H1 (cell line): ENCODE results near the gene GTPBP1. TPM values are rescaled to one million over a fixed set of nuclear protein-coding genes. Genes with fewer than 3 reads are reported as not detected.

Experiments
- CTCF ChIA-PET: fragments of 300-600 bp; sonication (Branson Sonifier 250); formaldehyde crosslinking; loops from one replicate; lab custom pipeline; 2021; ENCODE audit not compliant: partially characterized antibody; lab: Charles Lee
- POLR2A ChIA-PET: fragments of 300-600 bp; sonication (Branson Sonifier 250); formaldehyde crosslinking; loops from one replicate; lab custom pipeline; 2021; ENCODE audit warnings: inconsistent platforms; ENCODE audit not compliant: partially characterized antibody; lab: Charles Lee
- DNase-seq, 2 experiments: peaks; one replicate each; pipeline versions ENCODE4 v3.0.0 to v3.0.0-alpha.2; 2010 to 2022; ENCODE audit warnings: low spot score in 2 of 2, low read depth in 1 of 2, mixed read lengths in 1 of 2
- FAIRE-seq: peaks from 2 replicates; lab custom pipeline; 2011; peaks lifted over from hg19 to GRCh38; lab: Jason Lieb, UNC
- H2AFZ ChIP-seq: 2 replicates; pipeline ENCODE4 v1.8.1; 2012; ENCODE audit warnings: low read length, inconsistent platforms
- H2AK5ac ChIP-seq: 2 replicates; pipeline ENCODE4 v1.6.1; 2013; ENCODE audit warnings: low read depth, low read length
- H2BK120ac ChIP-seq: replicated peaks from 2 replicates; pipeline ENCODE3; 2013; ENCODE audit warnings: low read depth, low read length, inconsistent platforms
- H2BK12ac ChIP-seq: 2 replicates; pipeline ENCODE4 v1.6.1; 2013; ENCODE audit warnings: low read depth, low read length
- H2BK15ac ChIP-seq: 2 replicates; pipeline ENCODE4 v1.6.1; 2013; ENCODE audit warnings: low read length
- H2BK20ac ChIP-seq: 2 replicates; pipeline ENCODE4 v1.6.1; 2013; ENCODE audit warnings: low read length
- H2BK5ac ChIP-seq: 2 replicates; pipeline ENCODE4 v1.6.1; 2013; ENCODE audit warnings: low read depth, low read length
- H3K14ac ChIP-seq: 2 replicates; pipeline ENCODE4 v1.6.1; 2013; ENCODE audit warnings: inconsistent platforms; ENCODE audit not compliant: insufficient read length
- H3K18ac ChIP-seq: 2 replicates; pipeline ENCODE4 v1.6.1; 2013; ENCODE audit warnings: low read length; ENCODE audit errors: extremely low read depth
- H3K23ac ChIP-seq: 2 replicates; pipeline ENCODE4 v1.6.1; 2013; ENCODE audit warnings: inconsistent platforms; ENCODE audit not compliant: insufficient read length
- H3K23me2 ChIP-seq: 2 replicates; pipeline ENCODE4 v1.6.1; 2013; ENCODE audit warnings: low read depth, low read length
- H3K27ac ChIP-seq: 2 replicates; pipeline ENCODE4 v1.6.1; 2011; ENCODE audit warnings: low read depth, low read length, inconsistent platforms
- H3K27me3 ChIP-seq, 4 experiments: replicated peaks in 1 of 4; 1 replicate in 1 of 4; 2 replicates in 3 of 4; pipeline versions ENCODE4 v1.6.1 to v1.8.1; 2011 to 2013; ENCODE audit warnings: low read length in 3 of 4, mild to moderate bottlenecking in 3 of 4, inconsistent platforms in 2 of 4, mixed read lengths in 2 of 4, moderate library complexity in 1 of 4; ENCODE audit not compliant: control insufficient read depth in 3 of 4, insufficient read depth in 3 of 4; ENCODE audit errors: extremely low read depth in 1 of 4
- H3K36me3 ChIP-seq, 4 experiments: 2 replicates each; pipeline versions ENCODE4 v1.6.1 to v1.8.1; 2011 to 2013; ENCODE audit warnings: mild to moderate bottlenecking in 4 of 4, low read length in 3 of 4, moderate library complexity in 2 of 4, control low read depth in 1 of 4, inconsistent platforms in 1 of 4; ENCODE audit not compliant: insufficient read depth in 4 of 4, control insufficient read depth in 2 of 4
- H3K4ac ChIP-seq: replicated peaks from 2 replicates; pipeline ENCODE3; 2013; ENCODE audit warnings: low read length, low read depth, mixed read lengths, inconsistent platforms; ENCODE audit not compliant: insufficient read length
- H3K4me1 ChIP-seq, 4 experiments: replicated peaks in 1 of 4; 1 replicate in 1 of 4; 2 replicates in 3 of 4; pipeline versions ENCODE4 v1.6.1 to v1.8.1; 2011 to 2013; ENCODE audit warnings: low read length in 3 of 4, inconsistent platforms in 2 of 4, mixed read lengths in 1 of 4; ENCODE audit not compliant: insufficient read depth in 4 of 4, control insufficient read depth in 3 of 4
- H3K4me2 ChIP-seq, 2 experiments: 2 replicates each; pipeline versions ENCODE4 v1.6.1 to v1.8.1; 2011 to 2013; ENCODE audit warnings: low read depth in 2 of 2, low read length in 2 of 2, control low read depth in 1 of 2, inconsistent platforms in 1 of 2, mild to moderate bottlenecking in 1 of 2; ENCODE audit not compliant: insufficient read depth in 1 of 2
- H3K4me3 ChIP-seq, 4 experiments: fragments of 200-600, 300-600 bp in 1 of 4; sonication (generic), shearing (Covaris generic), sonication (Bioruptor Twin) in 1 of 4; 2 replicates each; pipeline versions ENCODE4 v1.5.1 to v1.8.1; 2011 to 2016; ENCODE audit warnings: low read length in 4 of 4, low read depth in 3 of 4, control low read depth in 2 of 4, inconsistent platforms in 2 of 4, mild to moderate bottlenecking in 2 of 4, mixed read lengths in 1 of 4, moderate library complexity in 1 of 4; ENCODE audit not compliant: insufficient read depth in 2 of 4; ENCODE audit errors: extremely low read depth in 1 of 4
- H3K56ac ChIP-seq: replicated peaks from 2 replicates; pipeline ENCODE3; 2013; ENCODE audit warnings: low read depth, mild to moderate bottlenecking, mixed read lengths, low read length, inconsistent platforms; ENCODE audit not compliant: insufficient read length
- H3K79me1 ChIP-seq: 2 replicates; pipeline ENCODE4 v1.6.1; 2013; ENCODE audit warnings: low read depth, low read length, control low read depth
- H3K79me2 ChIP-seq, 2 experiments: 2 replicates each; pipeline versions ENCODE4 v1.6.1 to v1.8.1; 2012 to 2013; ENCODE audit warnings: low read length in 2 of 2, mild to moderate bottlenecking in 2 of 2, inconsistent platforms in 1 of 2; ENCODE audit not compliant: insufficient read depth in 2 of 2, control insufficient read depth in 1 of 2
- H3K9ac ChIP-seq, 4 experiments: replicated peaks in 1 of 4; 1 replicate in 1 of 4; 2 replicates in 3 of 4; pipeline versions ENCODE4 v1.6.1 to v1.8.1; 2011 to 2013; ENCODE audit warnings: low read depth in 3 of 4, low read length in 3 of 4, control low read depth in 2 of 4, mild to moderate bottlenecking in 2 of 4, moderate library complexity in 2 of 4, inconsistent platforms in 1 of 4; ENCODE audit errors: extremely low read depth in 1 of 4
- H3K9me3 ChIP-seq, 2 experiments: 2 replicates each; pipeline versions ENCODE4 v1.6.1 to v1.8.1; 2012 to 2013; ENCODE audit warnings: mild to moderate bottlenecking in 2 of 2, moderate library complexity in 2 of 2, control low read depth in 1 of 2, inconsistent platforms in 1 of 2, low read depth in 1 of 2, low read length in 1 of 2, mixed read lengths in 1 of 2; ENCODE audit not compliant: insufficient read depth in 2 of 2
- H4K20me1 ChIP-seq, 2 experiments: replicated peaks in 1 of 2; 2 replicates each; pipeline versions ENCODE3 to v1.8.1; 2011 to 2013; ENCODE audit warnings: inconsistent platforms in 2 of 2, low read length in 2 of 2, mild to moderate bottlenecking in 1 of 2; ENCODE audit not compliant: insufficient read depth in 2 of 2, control insufficient read depth in 1 of 2
- H4K5ac ChIP-seq: 2 replicates; pipeline ENCODE4 v1.6.1; 2013; ENCODE audit warnings: low read length, low read depth, mixed read lengths, inconsistent platforms; ENCODE audit not compliant: insufficient read length
- H4K8ac ChIP-seq: 2 replicates; pipeline ENCODE4 v1.8.0; 2013; ENCODE audit warnings: mild to moderate bottlenecking, moderate library complexity, low read length, inconsistent platforms; ENCODE audit not compliant: insufficient read depth; ENCODE audit errors: extremely low read depth
- H4K91ac ChIP-seq: replicated peaks from 2 replicates; pipeline ENCODE3; 2013; ENCODE audit warnings: low read length, mixed read lengths, inconsistent platforms; ENCODE audit not compliant: insufficient read length
- EZH2 ChIP-seq: fragments of 200-600 bp; sonication (generic); IDR thresholded peaks from 2 replicates; pipeline ENCODE4 v1.7.1; 2012; ENCODE audit warnings: low read depth, mild to moderate bottlenecking, moderate library complexity, low read length, inconsistent platforms; ENCODE audit not compliant: severe bottlenecking
- KDM4A ChIP-seq: IDR thresholded peaks from one replicate; pipeline ENCODE4 v1.7.1; 2012; ENCODE audit warnings: low read depth, mild to moderate bottlenecking, moderate library complexity, low read length, inconsistent platforms; ENCODE audit not compliant: severe bottlenecking
- NRF1 ChIP-seq: IDR thresholded peaks from 2 replicates; pipeline ENCODE4 v1.6.1; 2011; ENCODE audit warnings: mild to moderate bottlenecking, low read depth, low read length, improper control_type of control experiment
- POLR2A ChIP-seq, 2 experiments: IDR thresholded peaks; 1 replicate in 1 of 2; 2 replicates in 1 of 2; pipeline ENCODE4 v1.6.1; 2011; ENCODE audit warnings: low read depth in 2 of 2, low read length in 2 of 2, mild to moderate bottlenecking in 2 of 2; ENCODE audit errors: control extremely low read depth in 1 of 2
- SUZ12 ChIP-seq: fragments of 200-600 bp; sonication (generic); IDR thresholded peaks from 2 replicates; pipeline ENCODE4 v1.6.1; 2012; ENCODE audit warnings: mild to moderate bottlenecking, inconsistent platforms, low read length, moderate library complexity, mixed read lengths
- TAF1 ChIP-seq: IDR thresholded peaks from 2 replicates; pipeline ENCODE4 v1.6.1; 2011; ENCODE audit warnings: mild to moderate bottlenecking, low read depth, low read length
- TEAD4 ChIP-seq: IDR thresholded peaks from 2 replicates; pipeline ENCODE4 v1.6.1; 2012; ENCODE audit warnings: low read depth, low read length, inconsistent platforms, mixed read lengths
- WGBS, 2 experiments: shearing (Covaris generic) in 1 of 2; methylation state at CpG; one replicate each; pipeline versions ENCODE4 v1.1.6 to v1.1.7; 2013 to 2015; ENCODE audit warnings: low lambda C conversion rate in 2 of 2, mixed read lengths in 2 of 2, inconsistent platforms in 1 of 2, low coverage in 1 of 2, missing lambda C conversion rate in 1 of 2; ENCODE audit not compliant: insufficient replicate concordance in 2 of 2, insufficient coverage in 1 of 2, insufficient read length in 1 of 2; ENCODE audit errors: extremely low coverage in 1 of 2, missing lambda C conversion rate in 1 of 2; 5-methylcytosine and 5-hydroxymethylcytosine counted together
- polyA plus RNA-seq, 7 experiments: library from polyadenylated mRNA; depleted of rRNA in 3 of 7; stranded (reverse) in 5 of 7; unstranded in 2 of 7; fragments of >200 nt in 5 of 7; fragments of 200-250 nt in 2 of 7; gene quantifications; 1 replicate in 5 of 7; 2 replicates in 1 of 7; 4 replicates in 1 of 7; pipeline versions ENCODE4 v1.2.1 to v1.2.3, GENCODE V29; 2011 to 2013; ENCODE audit warnings: missing spikeins in 2 of 7, mixed read lengths in 2 of 7
- total RNA-seq: library from RNA; stranded (reverse); fragmentation: NEBNext Ultra II Directional; extraction: Animal tissue kit (Norgen Biotek cat#: 25700); gene quantifications from 2 replicates; pipeline ENCODE4 v1.2.1, GENCODE V29; 2021

Gene GTPBP1
- total and polyA plus RNA-seq, 2 of the 8 experiments (the other 6 are each of a cell fraction or from before 2014, with no cell fraction given), result 53.1 to 91.8 TPM

DNA sequence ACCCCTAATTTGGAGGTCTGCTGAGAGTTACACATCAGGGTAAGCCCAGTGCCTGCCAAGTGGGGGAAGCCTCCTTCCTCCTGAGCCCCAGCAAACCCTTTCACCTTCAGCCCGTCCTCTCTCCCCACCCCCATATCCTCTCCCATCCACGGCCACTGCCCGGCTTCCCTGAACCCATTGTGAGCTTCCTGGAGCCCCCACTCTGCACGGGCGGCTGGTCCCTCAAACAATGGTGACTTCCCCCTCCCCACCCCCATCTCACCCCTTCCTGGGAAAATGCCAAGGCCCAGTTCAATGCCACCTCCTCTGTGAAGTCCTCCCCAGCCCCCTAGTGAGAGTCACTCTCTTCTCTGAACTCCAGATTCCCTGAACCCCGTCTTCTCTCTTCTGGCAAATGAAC lies 70.3 kb downstream of the GTPBP1 start:
- Histone ChIP-seq H4K20me1 (peaks cover 0 to 2% of the 10 kb centered on the region in 2 experiments), H3K23ac (no peak overlapping the region), H3K27ac (no peak overlapping the region), H2BK120ac (peak overlapping the region; percentile 72), H3K79me2 (no peaks in the 10 kb centered on the region), H3K23me2 (peaks cover 6% of the 10 kb centered on the region; the same call in 1 of the 2 replicates), H4K8ac (peak overlapping the region; percentile 51; the same call in 1 of the 2 replicates), H3K36me3 (no peaks in the 10 kb centered on the region), H3K9ac (no peak overlapping the region), H3K4me3 (no peak overlapping the region), H3K9me3 (no peaks in the 10 kb centered on the region), H3K4me1 (peaks cover 0 to 4% (median 0%) of the 10 kb centered on the region in 4 experiments; a peak in 1 of 7 replicates), H2BK5ac (peak overlapping the region; percentile 68; the same call in 1 of the 2 replicates), H3K4ac (no peak overlapping the region), H2BK15ac (peak overlapping the region; percentile 46; the same call in 1 of the 2 replicates), H4K5ac (no peak overlapping the region), H3K56ac (no peak overlapping the region), H3K18ac (no peak overlapping the region), H3K79me1 (no peaks in the 10 kb centered on the region), H3K14ac (no peak overlapping the region), H2AFZ (no peak overlapping the region), H2BK20ac (no peak overlapping the region), H3K27me3 (no peaks in the 10 kb centered on the region; a peak in 1 of 7 replicates), H4K91ac (no peak overlapping the region), H2BK12ac (0 out of 2 replicates have a peak overlapping the region, but pooled peaks have one; percentile 39), H3K4me2 (no peak overlapping the region), H2AK5ac (no peak overlapping the region)
- CTCF ChIA-PET, result interaction anchor here (0.6 to 3.1 kb wide), 2 partner anchors 9 to 50 kb away, joined by 3 to 9 read pairs; no protein-coding TSS in a partner anchor
- POLR2A ChIA-PET, result interaction anchor here (1.6 kb wide), 1 partner anchor 8 kb away, joined by 3 read pairs; no protein-coding TSS in a partner anchor
- FAIRE-seq (no peak), DNase-seq (no peak)
- TF ChIP-seq EZH2 (no peak), TEAD4 (no peak), SUZ12 (no peak), TAF1 (no peak), POLR2A (IDR thresholded peaks at IDR 0.05; ENCODE audit: control extremely low read depth in 1 of 2, low read depth in 2 of 2, low read length in 2 of 2) (no peak), NRF1 (no peak), KDM4A (no peak)
- WGBS, 2 experiments, result 61% methylated on average over 3 of the region's 6 CpGs; no CpG with 5 or more reads in 1 of the 2 experiments
